Chondrocyte (in vitro differentiated cells): ENCODE measurements around the gene GRID2. TPM values are rescaled to one million over a fixed set of nuclear protein-coding genes. Genes with fewer than 3 reads are reported as not detected.

Experiments used
- DNase-seq: peaks from one replicate; pipeline ENCODE4 v3.0.0; 2021; ENCODE audit warnings: mixed read lengths, low spot score
- H3K27ac Mint-ChIP-seq: one replicate; pipeline ENCODE4 v1.8.0; 2021; ENCODE audit warnings: mild to moderate bottlenecking, moderate library complexity, mixed read lengths; ENCODE audit not compliant: unreplicated experiment
- H3K27me3 Mint-ChIP-seq: 2 replicates; pipeline ENCODE4 v1.8.0; 2021; ENCODE audit warnings: low read depth, mixed read lengths
- H3K36me3 Mint-ChIP-seq: 2 replicates; pipeline ENCODE4 v1.8.0; 2021; ENCODE audit warnings: low read depth, mixed read lengths
- H3K4me1 Mint-ChIP-seq: 2 replicates; pipeline ENCODE4 v1.8.0; 2021; ENCODE audit warnings: low read depth, mild to moderate bottlenecking, mixed read lengths
- H3K4me3 Mint-ChIP-seq: one replicate; pipeline ENCODE4 v1.8.0; 2021; ENCODE audit warnings: mild to moderate bottlenecking, moderate library complexity, mixed read lengths; ENCODE audit not compliant: unreplicated experiment
- H3K9me3 Mint-ChIP-seq: 2 replicates; pipeline ENCODE4 v1.8.0; 2021; ENCODE audit warnings: low read depth, mixed read lengths
- total RNA-seq: library from RNA; stranded (reverse); gene quantifications from 3 replicates; pipeline ENCODE4 v1.2.1, GENCODE V29; 2021
- TF ChIP-seq, protein P1 (sequence below): fragments of 200-600 bp; sonication (generic); IDR thresholded peaks from 2 replicates; pipeline ENCODE4 v1.5.0; 2021; ENCODE audit warnings: antibody characterized with exemption, mild to moderate bottlenecking, moderate library complexity

Gene GRID2
- total RNA-seq, 1 donor from 2014 or later: not detected

GRCh38 chr4:92840880-92841279 lies 537.1 kb downstream of the GRID2 start:
- no peak for DNase-seq
- Mint-ChIP-seq H3K4me3 (no peak overlapping the region), H3K4me1 (no peaks in the 10 kb centered on the region), H3K9me3 (no peaks in the 10 kb centered on the region), H3K27ac (no peak overlapping the region), H3K27me3 (peaks cover 14% of the 10 kb centered on the region), H3K36me3 (no peaks in the 10 kb centered on the region)
- TF ChIP-seq, protein P1, sequence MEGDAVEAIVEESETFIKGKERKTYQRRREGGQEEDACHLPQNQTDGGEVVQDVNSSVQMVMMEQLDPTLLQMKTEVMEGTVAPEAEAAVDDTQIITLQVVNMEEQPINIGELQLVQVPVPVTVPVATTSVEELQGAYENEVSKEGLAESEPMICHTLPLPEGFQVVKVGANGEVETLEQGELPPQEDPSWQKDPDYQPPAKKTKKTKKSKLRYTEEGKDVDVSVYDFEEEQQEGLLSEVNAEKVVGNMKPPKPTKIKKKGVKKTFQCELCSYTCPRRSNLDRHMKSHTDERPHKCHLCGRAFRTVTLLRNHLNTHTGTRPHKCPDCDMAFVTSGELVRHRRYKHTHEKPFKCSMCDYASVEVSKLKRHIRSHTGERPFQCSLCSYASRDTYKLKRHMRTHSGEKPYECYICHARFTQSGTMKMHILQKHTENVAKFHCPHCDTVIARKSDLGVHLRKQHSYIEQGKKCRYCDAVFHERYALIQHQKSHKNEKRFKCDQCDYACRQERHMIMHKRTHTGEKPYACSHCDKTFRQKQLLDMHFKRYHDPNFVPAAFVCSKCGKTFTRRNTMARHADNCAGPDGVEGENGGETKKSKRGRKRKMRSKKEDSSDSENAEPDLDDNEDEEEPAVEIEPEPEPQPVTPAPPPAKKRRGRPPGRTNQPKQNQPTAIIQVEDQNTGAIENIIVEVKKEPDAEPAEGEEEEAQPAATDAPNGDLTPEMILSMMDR: no peak

DNA sequence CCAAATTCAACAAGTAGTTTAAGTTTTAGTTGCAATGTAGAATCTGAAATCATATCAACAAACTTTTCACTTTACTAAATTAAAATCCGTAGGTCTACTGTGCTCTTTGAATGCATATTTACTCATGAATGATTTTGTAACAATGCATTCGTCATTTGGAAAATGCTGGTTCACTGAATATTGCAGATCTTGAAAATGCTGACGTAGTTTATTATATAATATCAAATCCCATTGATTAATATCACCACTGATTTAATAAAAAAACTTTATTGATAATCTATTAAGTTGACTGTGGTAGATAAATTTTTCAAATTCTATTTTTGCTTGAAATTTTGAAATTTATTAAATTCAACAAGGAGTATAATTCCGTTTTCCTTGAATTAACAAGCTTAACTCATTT lies 540.0 kb downstream of the GRID2 start:
- Mint-ChIP-seq H3K27ac (no peak overlapping the region), H3K9me3 (no peaks in the 10 kb centered on the region), H3K4me1 (no peaks in the 10 kb centered on the region), H3K4me3 (no peak overlapping the region), H3K27me3 (peaks cover 19% of the 10 kb centered on the region), H3K36me3 (no peaks in the 10 kb centered on the region)
- TF ChIP-seq, protein P1: no peak
- DNase-seq: no peak

DNA sequence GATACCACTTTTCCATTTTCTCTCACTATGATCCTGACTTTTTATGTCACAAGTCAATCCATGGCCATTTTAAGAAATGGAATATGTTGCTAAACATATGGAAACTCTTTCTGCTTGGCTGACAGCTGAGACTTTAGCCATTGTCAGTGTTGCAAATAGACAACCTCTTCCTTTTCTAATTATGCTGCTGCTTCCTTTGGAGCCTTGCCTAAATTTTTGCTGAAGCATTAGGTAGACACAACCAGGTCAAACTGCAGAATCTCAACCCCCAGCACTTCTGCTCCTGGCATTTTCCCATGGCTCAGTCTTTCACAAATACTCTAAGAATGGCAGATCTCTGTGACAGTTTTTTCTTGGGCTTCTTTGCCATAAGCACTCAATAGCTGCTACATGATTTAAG lies 543.3 kb downstream of the GRID2 start:
- TF ChIP-seq, protein P1: no peak
- Mint-ChIP-seq H3K27ac (no peak overlapping the region), H3K36me3 (no peaks in the 10 kb centered on the region), H3K9me3 (no peaks in the 10 kb centered on the region), H3K4me3 (no peak overlapping the region), H3K4me1 (no peaks in the 10 kb centered on the region), H3K27me3 (peaks cover 25% of the 10 kb centered on the region)
- DNase-seq: no peak

DNA sequence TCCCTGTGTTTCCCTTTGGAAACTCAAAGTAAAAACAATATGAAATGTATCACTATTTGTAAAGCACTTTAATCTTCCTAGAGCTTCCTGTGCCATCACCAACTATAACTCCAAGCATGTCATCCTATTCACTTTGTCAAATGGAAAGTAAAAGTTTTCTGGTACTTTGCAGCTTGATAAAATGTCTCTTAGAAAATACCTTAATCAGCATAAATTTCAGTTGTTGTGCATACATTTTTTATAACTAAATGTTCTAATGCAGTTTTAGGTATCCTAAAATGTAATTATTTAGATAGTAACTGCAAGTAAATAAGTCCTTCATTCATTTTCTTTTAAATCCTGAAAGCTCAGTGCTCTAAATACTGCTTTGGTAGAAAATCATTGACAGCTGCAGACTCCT lies 558.7 kb downstream of the GRID2 start:
- no peak overlapping the region for H3K4me3 Mint-ChIP-seq
- no peaks in the 10 kb centered on the region for H3K9me3 Mint-ChIP-seq
- H3K4me1 Mint-ChIP-seq: no peaks in the 10 kb centered on the region
- H3K27me3 Mint-ChIP-seq: peaks cover 11% of the 10 kb centered on the region
- TF ChIP-seq, protein P1: no peak
- no peaks in the 10 kb centered on the region for H3K36me3 Mint-ChIP-seq
- no peak overlapping the region for H3K27ac Mint-ChIP-seq
- DNase-seq: no peak

- Mint-ChIP-seq H3K36me3 (no peaks in the 10 kb centered on the region), H3K27me3 (peaks cover 15% of the 10 kb centered on the region), H3K4me3 (no peak overlapping the region), H3K9me3 (no peaks in the 10 kb centered on the region), H3K4me1 (no peaks in the 10 kb centered on the region), H3K27ac (no peak overlapping the region)
- DNase-seq: no peak
- TF ChIP-seq, protein P1: no peak
Observed at GRCh38 chr4:92864096-92864495, 560.3 kb downstream of the GRID2 start.
